ENCODE data around the gene RC3H1. TPM values are rescaled to one million over a fixed set of nuclear protein-coding genes. Genes with fewer than 3 reads are reported as not detected.
A peak's percentile ranks its signal among the peaks of the same experiment; 100 is the strongest.

RC3H1 gene
- total and polyA plus RNA-seq, 9 of the 15 experiments (the other 6 are each of a cell fraction or from before 2014, with no cell fraction given): 2.4 to 31.7 (median 12.4) TPM

DNA sequence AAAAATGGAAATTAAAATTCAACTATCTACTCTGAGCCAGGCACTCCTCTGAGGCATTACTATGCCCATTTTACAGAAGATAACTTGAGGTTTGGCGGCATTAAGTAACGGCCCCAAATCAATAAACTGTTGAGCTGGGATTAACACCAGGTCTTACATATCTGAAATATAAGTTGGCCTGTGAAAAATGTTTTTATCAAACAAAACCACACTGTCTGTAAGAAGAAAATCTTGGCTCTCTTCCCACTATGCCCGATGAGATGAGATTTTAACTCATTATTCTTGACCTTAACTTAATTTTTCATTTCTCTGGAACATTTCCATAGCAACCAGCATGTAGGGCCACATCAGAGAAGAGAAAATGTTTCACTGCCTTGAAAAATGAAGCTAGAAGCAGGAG lies 21.8 kb downstream of the RC3H1 start:
- 43% methylated on average over 3 of the region's 3 CpGs for whole genome bisulfite sequencing (ENCODE audit: insufficient coverage, low coverage, missing lambda C conversion rate)
- H4K20me1 ChIP-seq (replicated peaks; ENCODE audit: control insufficient read depth, insufficient read depth, low read length): no peaks in the 10 kb centered on the region; the same call in 1 of the 2 replicates
- intact Hi-C loops (cut with micrococcal nuclease): no loop called here

More for the DNA sequence above, 21.8 kb downstream of the RC3H1 start:
- TF ChIP-seq BMI1 (IDR thresholded peaks at IDR 0.05; ENCODE audit: low read length) (no peak), RBM25 (IDR thresholded peaks at IDR 0.05; ENCODE audit: low read depth, low read length, severe bottlenecking) (peak; percentile 49), NELFE (IDR thresholded peaks at IDR 0.05; ENCODE audit: insufficient read depth, insufficient read length) (no peak), RFX1 (IDR thresholded peaks at IDR 0.05) (peak; percentile 27; the same call in 1 of the 2 replicates), ADNP (tag; IDR thresholded peaks at IDR 0.05) (0 out of 2 replicates have a peak, but pooled peaks have one; percentile 25), NR1H2 (CRISPR knock-in tag; IDR thresholded peaks at IDR 0.05) (no peak)
- TF ChIP-seq, protein P1, sequence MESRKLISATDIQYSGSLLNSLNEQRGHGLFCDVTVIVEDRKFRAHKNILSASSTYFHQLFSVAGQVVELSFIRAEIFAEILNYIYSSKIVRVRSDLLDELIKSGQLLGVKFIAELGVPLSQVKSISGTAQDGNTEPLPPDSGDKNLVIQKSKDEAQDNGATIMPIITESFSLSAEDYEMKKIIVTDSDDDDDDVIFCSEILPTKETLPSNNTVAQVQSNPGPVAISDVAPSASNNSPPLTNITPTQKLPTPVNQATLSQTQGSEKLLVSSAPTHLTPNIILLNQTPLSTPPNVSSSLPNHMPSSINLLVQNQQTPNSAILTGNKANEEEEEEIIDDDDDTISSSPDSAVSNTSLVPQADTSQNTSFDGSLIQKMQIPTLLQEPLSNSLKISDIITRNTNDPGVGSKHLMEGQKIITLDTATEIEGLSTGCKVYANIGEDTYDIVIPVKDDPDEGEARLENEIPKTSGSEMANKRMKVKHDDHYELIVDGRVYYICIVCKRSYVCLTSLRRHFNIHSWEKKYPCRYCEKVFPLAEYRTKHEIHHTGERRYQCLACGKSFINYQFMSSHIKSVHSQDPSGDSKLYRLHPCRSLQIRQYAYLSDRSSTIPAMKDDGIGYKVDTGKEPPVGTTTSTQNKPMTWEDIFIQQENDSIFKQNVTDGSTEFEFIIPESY (CRISPR knock-in tag; IDR thresholded peaks at IDR 0.05): peak; percentile 58; the same call in 1 of the 2 replicates
- no TSS peak for BruUV-seq (replicated peaks)
- Histone ChIP-seq H3K9me3 (replicated peaks; ENCODE audit: control insufficient read depth, insufficient read depth, low read depth, low read length) (no peaks in the 10 kb centered on the region), H3K4me1 (replicated peaks in 1 of 2; ENCODE audit: control insufficient read depth in 2 of 2, insufficient read depth in 2 of 2, low read length in 2 of 2) (peaks cover 0 to 3% of the 10 kb centered on the region in 2 experiments; a peak in 1 of 5 replicates), H3K36me3 (ENCODE audit: control insufficient read depth, insufficient read depth, low read length) (peaks cover 28% of the 10 kb centered on the region), H2AFZ (ENCODE audit: low read depth, low read length) (no peak overlapping the region), H3K4me2 (ENCODE audit: insufficient read depth, low read length) (no peak overlapping the region), H3K27me3 (ENCODE audit: control insufficient read depth in 2 of 2, insufficient read depth in 2 of 2, low read length in 2 of 2) (no peaks in the 10 kb centered on the region), H3K27ac (ENCODE audit: extremely low read depth, low read depth, low read length) (no peak overlapping the region), H3K9me1 (ENCODE audit: control insufficient read depth, insufficient read depth, low read length) (no peaks in the 10 kb centered on the region), H3K79me2 (ENCODE audit: control insufficient read depth, insufficient read depth, low read length) (peaks cover 83% of the 10 kb centered on the region), H3K9ac (ENCODE audit: insufficient read depth in 1 of 2, low read depth in 2 of 2, low read length in 2 of 2) (no peak overlapping the region), H3K4me3 (no peak overlapping the region)
- no peak for FAIRE-seq
- in situ Hi-C loops (cut with MboI): no loop called here
- ChIA-PET POLR2A (interaction anchor here (0.7 to 3.1 kb wide), 6 partner anchors 8 to 28 kb away, joined by 3 to 12 read pairs (median 4); partner anchors contain the start of gene RC3H1), CTCF (ENCODE audit: low intra/inter-chr PET ratio) (no interaction called here)
- no peak for DNase-seq (ENCODE audit: extremely low read depth in 1 of 4, low spot score in 3 of 4)
- ATAC-seq: no peak

Measured in K562 (cell line).